Activated CD4-positive, alpha-beta T cell treated with anti-CD3 and anti-CD28 coated beads, Interleukin-10, Interleukin-2, amounts not matched to agents 100 ng/mL and 50 ng/mL, durations not matched to agents 16 hours and 8 hours (primary cell): Measurements from ENCODE around the gene ZNF358.
"Not testable (repeated sequence)": the region's sequence is repeated elsewhere in the genome, so short reads cannot be mapped to it uniquely, and the experiment has no call there.

ENCODE experiments used
- DNase-seq: peaks from one replicate; pipeline ENCODE4 v3.0.0-alpha.2; 2020

The ZNF358 gene

DNA sequence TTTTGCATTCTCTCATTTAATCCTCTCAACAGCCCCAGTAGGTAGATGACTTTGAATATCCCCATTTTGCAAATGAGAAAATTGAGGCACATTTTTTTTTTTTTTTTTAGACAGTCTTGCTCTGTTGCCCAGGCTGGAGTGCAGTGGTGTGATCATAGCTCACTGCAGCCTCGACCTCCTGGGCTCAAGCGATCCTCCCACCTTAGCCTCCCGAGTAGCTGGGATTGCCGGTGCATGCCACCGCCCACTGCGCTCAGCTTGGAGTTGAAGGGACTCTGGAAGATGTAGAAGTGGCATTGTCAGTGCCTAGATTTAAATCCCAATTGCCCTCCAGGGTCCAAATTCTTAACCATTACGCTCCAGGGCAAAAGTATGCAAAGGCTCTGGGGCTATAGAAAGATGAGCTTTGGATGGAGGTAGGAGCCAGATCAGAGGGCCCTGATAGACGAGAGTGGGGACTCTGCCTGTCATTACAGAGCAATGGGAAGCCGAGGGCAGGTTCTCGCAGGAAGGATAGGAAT, 5.7 kb downstream of the ZNF358 start:
- DNase-seq = no peak

- DNase-seq = peak; percentile 100
Measured at GRCh38 chr19:7522072-7522922, 6.4 kb downstream of the ZNF358 start, which contains the start of gene MCOLN1. Gene MCOLN1 (plus strand): TSS chr19:7522624. CDS start chr19:7522751, 127 bp downstream.

DNA sequence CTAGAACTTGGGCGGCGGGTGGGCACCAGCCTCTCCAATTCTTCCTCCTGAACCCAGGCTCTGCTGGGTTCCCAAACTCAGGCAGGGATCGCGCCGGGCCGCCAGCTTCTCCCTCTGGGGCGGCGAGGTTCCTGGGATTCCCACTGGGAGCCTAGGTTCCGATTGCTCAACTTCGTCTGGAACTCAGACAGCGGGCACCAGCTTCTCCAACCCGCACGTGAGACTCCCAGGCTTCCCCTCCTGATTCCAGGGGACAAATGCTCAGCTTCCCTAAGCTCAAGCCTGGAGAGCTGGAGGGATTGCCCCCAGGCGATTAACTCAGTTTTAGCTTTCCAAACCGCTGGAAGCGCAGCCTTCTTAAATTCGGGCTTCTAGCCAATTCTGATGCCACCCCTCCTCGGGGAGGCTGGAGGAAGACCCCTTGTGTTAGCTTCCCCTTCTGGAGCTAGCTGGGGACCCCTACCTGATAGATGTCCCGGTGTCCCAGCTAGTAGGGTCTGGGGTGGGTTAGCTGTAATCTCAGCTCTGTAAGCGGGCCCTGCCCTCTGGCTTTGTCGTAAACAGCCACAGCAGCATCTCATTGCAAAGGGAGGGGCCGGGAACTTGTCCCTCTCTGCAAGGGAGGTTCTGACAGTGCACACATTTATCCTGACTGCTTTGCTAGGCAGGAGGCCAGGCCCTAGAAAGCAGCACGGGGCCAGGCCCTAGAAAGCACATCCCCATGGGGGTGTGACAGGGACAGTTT, 7.2 kb downstream of the ZNF358 start:
- DNase-seq = no peak

- no peak for DNase-seq
Measured at GRCh38 chr19:7524523-7524922, 8.6 kb downstream of the ZNF358 start.

GRCh38 chr19:7524992-7525739, 9.3 kb downstream of the ZNF358 start:
- DNase-seq = no peak

- no peak for DNase-seq
Measured at GRCh38 chr19:7526059-7526929, 10.4 kb downstream of the ZNF358 start.

- DNase-seq = no peak
Measured at GRCh38 chr19:7527516-7528191, 11.8 kb downstream of the ZNF358 start.

GRCh38 chr19:7528192-7528519, 12.3 kb downstream of the ZNF358 start:
- no peak for DNase-seq

- no peak for DNase-seq
Measured at GRCh38 chr19:7528522-7529245, 12.8 kb downstream of the ZNF358 start.

GRCh38 chr19:7529246-7529600, 13.3 kb downstream of the ZNF358 start:
- no peak for DNase-seq

DNA sequence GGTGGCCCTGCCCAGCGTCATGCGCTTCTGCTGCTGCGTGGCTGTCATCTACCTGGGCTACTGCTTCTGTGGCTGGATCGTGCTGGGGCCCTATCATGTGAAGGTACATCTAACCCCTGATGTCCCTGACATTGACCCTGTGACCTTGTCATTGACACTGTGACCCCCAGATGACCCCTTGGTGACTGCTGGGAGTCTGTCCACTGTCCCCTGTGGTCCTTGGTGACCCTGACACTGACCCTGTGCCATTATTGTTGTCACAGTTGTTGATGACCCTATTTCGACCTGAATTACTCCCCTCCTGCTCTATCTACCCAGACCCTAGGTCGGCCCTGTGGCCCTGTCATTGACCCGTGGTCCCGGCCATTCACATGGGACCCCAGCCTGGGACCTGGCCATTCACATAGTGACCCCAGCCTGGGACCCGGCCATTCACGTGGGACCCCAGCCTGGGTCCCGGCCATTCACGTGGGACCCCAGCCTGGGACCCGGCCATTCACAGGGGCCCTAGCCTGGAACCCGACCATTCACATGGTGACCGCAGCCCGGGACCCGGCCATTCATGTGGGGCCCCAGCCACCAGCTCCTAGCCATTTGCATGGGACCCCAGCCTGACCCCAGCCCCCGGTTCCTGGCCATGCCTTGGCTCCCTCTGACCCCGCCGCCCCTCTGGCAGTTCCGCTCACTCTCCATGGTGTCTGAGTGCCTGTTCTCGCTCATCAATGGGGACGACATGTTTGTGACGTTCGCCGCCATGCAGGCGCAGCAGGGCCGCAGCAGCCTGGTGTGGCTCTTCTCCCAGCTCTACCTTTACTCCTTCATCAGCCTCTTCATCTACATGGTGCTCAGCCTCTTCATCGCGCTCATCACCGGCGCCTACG, 13.9 kb downstream of the ZNF358 start:
- no peak for DNase-seq

GRCh38 chr19:7533281-7533885, 17.5 kb downstream of the ZNF358 start:
- no peak for DNase-seq

DNA sequence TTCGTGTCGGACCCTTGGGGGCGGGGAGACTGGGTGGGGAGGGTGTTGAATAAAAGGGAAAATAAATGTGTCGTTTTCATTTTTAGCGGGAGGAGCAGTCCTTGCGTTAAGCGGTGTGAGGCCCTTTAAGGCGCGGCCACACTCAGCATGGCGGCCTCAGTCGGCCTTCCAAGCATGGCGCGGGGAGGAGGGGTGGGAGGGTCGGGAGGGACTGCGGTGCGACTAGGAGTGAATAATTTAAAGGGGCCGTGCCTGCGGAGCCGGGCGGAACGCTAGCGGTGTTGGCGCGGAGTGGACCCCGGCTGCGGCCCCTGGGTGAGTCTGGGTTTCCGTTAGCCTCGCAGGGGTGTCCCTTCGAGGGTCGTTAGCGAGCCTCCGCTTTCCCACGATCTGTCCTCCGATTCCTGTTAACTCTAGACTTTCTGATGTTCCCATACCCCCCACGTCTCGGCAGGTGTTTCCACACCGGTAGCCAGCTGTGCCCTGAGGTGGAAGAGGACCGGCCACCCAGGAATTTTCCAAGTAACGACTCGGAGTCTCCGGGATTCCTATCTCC, 18.1 kb downstream of the ZNF358 start:
- peak; percentile 89 for DNase-seq

GRCh38 chr19:7534531-7535046, 18.7 kb downstream of the ZNF358 start:
- peak; percentile 47 for DNase-seq

GRCh38 chr19:7535047-7535997, 19.4 kb downstream of the ZNF358 start, which contains the start of gene PNPLA6:
Gene PNPLA6 (plus strand): TSS chr19:7535717. CDS start chr19:7535789, 72 bp downstream.
- peak; percentile 95 for DNase-seq

- DNase-seq = no peak
Measured at GRCh38 chr19:7535998-7536695, 20.2 kb downstream of the ZNF358 start.

- not testable (repeated sequence) for DNase-seq
Measured at GRCh38 chr19:7538990-7539389, 23.1 kb downstream of the ZNF358 start.
